ENCODE data around the gene MBLAC2.

MBLAC2 gene

DNA sequence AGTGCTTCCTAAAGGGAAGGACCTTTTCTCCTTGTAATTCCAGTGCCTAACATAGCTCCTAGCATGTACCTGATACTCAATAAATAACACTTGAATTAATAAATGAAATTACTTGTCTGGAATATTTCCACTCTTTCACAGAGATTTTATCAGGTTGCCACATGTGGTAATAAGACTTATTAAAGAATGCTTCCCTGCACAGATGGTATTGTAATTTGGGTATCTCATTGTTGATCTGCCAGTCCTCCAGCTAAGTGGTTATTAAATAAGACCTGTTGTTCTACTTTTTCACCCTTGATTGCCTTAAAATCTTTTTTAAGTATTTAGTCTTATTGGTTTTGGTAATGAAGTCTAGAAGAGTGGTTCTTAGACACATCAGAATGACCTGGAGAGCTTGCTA, 36.9 kb downstream of the MBLAC2 start:
- Mint-ChIP-seq H3K27me3 (peaks cover 11% of the 10 kb centered on the region), H3K36me3 (ENCODE audit: insufficient read depth) (peaks cover 2% of the 10 kb centered on the region), H3K9me3 (no peaks in the 10 kb centered on the region), H3K27ac (ENCODE audit: low read depth) (no peak overlapping the region), H3K4me3 (no peak overlapping the region), H3K4me1 (peaks cover 5% of the 10 kb centered on the region)
- ATAC-seq (replicated peaks; ENCODE audit: extremely low read depth, poor library complexity, severe bottlenecking) (no peak), DNase-seq (ENCODE audit: low spot score in 2 of 2) (no peak)

- Mint-ChIP-seq H3K27ac (ENCODE audit: low read depth) (no peak overlapping the region), H3K9me3 (no peaks in the 10 kb centered on the region), H3K4me1 (no peaks in the 10 kb centered on the region), H3K36me3 (ENCODE audit: insufficient read depth) (no peaks in the 10 kb centered on the region), H3K27me3 (peaks cover 11% of the 10 kb centered on the region), H3K4me3 (no peak overlapping the region)
- ATAC-seq (replicated peaks; ENCODE audit: extremely low read depth, poor library complexity, severe bottlenecking) (no peak), DNase-seq (ENCODE audit: low spot score in 2 of 2) (no peak)
These were observed 40.4 kb downstream of the MBLAC2 start for GRCh38 chr5:90434116-90434714.

- no peak for ATAC-seq (replicated peaks; ENCODE audit: extremely low read depth, poor library complexity, severe bottlenecking)
- Mint-ChIP-seq H3K9me3 (no peaks in the 10 kb centered on the region), H3K4me1 (no peaks in the 10 kb centered on the region), H3K4me3 (no peak overlapping the region), H3K36me3 (ENCODE audit: insufficient read depth) (no peaks in the 10 kb centered on the region), H3K27ac (ENCODE audit: low read depth) (no peak overlapping the region), H3K27me3 (peaks cover 39% of the 10 kb centered on the region)
- DNase-seq (ENCODE audit: low spot score in 2 of 2), result no peak
These were observed 50.3 kb downstream of the MBLAC2 start for GRCh38 chr5:90424245-90424644.

GRCh38 chr5:90421136-90421535, 53.4 kb downstream of the MBLAC2 start:
- ATAC-seq (replicated peaks; ENCODE audit: extremely low read depth, poor library complexity, severe bottlenecking) (no peak), DNase-seq (ENCODE audit: low spot score in 2 of 2) (no peak)
- H3K27me3 Mint-ChIP-seq, result peaks cover 58% of the 10 kb centered on the region
- H3K36me3 Mint-ChIP-seq (ENCODE audit: insufficient read depth), result no peaks in the 10 kb centered on the region
- no peak overlapping the region for H3K4me3 Mint-ChIP-seq
- H3K27ac Mint-ChIP-seq (ENCODE audit: low read depth), result no peak overlapping the region
- H3K9me3 Mint-ChIP-seq, result no peaks in the 10 kb centered on the region
- H3K4me1 Mint-ChIP-seq, result no peaks in the 10 kb centered on the region

- DNase-seq (ENCODE audit: low spot score in 2 of 2) (no peak), ATAC-seq (replicated peaks; ENCODE audit: extremely low read depth, poor library complexity, severe bottlenecking) (no peak)
- Mint-ChIP-seq H3K27ac (ENCODE audit: low read depth) (no peak overlapping the region), H3K4me1 (no peaks in the 10 kb centered on the region), H3K36me3 (ENCODE audit: insufficient read depth) (no peaks in the 10 kb centered on the region), H3K9me3 (no peaks in the 10 kb centered on the region), H3K4me3 (no peak overlapping the region), H3K27me3 (peaks cover 58% of the 10 kb centered on the region)
These were observed 56.4 kb downstream of the MBLAC2 start for GRCh38 chr5:90418214-90418613.

DNA sequence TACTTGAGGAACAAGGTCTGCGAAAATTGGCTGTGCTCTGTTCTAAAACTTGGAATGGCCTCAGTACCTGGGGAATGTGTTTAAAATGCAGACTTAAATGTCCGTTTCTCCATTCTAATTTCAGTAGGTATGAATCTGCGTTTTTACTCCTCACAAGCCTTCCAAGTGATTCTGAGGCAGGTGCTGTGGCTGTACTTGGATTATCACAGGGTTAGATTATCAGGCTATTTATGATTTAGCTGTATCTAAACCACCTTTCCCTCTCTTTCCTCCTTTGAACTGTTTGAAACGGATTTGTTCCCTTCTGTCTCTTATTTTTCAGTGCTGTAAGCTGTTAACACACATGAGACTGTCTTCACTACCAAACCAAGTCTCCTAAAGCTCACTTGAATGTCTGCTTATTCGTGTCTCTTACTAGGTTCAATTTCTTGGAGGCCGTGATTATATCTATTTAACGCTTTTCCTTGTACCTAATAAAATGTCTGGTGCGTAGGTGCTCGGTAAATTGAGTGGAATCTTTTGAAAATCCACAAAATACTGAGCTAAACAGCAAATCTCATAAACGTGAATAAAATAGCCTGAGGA, 64.3 kb downstream of the MBLAC2 start:
- peaks cover 3% of the 10 kb centered on the region for H3K36me3 Mint-ChIP-seq (ENCODE audit: insufficient read depth)

DNA sequence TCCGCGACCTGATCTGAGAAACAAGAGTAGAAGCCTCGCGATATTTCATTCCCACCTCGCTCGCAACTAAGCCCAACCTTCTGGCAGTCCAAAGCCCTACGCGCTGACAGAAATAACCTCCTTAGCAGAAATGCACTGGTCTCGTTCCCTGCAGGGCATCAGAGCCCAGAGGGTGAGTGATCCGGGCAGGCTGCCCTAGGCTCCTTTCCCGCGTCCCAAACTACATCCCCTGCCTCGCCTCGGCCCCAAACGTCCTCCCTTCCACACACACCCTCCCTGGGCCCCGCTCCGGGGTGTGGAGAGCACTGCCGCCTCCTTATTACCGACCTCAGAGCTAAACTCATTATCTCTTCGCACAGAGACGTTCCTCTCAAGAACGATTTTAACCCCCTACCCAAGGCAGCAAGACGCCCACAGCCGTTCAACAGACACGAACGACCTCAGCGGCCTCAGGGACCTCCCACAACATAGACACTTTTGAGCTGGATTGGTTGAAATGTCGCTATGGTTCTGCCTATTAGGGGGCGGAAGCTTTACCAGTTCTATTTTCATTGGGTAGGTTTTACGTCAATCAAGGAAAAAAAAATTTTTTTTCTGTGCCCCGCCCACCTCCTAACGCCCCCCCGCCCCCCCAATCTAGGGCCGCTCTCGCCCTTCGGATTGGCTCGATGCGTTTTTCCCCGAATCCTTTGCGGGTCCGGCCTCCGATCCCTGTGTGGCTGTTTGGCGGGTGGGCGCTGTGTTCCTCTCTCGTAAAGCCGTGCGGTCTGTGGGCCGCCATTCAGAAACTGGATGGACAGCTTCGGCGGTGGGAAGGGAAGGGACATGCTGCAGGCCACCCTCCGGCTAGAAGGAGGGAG, 65.0 kb downstream of the MBLAC2 start, which contains the start of gene CETN3:
CETN3 (minus strand) TSS at position 439 of the 860 bp plus-strand sequence; CDS start at position 344, 95 bp downstream.
- DNase-seq (ENCODE audit: low spot score in 2 of 2) (peak; percentile 75 to 81), ATAC-seq (replicated peaks; ENCODE audit: extremely low read depth, poor library complexity, severe bottlenecking) (peak; percentile 95)
- Mint-ChIP-seq H3K27ac (ENCODE audit: low read depth) (no peak within 1 kb of the TSS), H3K36me3 (ENCODE audit: insufficient read depth) (peaks cover 7% of the 10 kb centered on the region), H3K9me3 (no peaks in the 10 kb centered on the region), H3K27me3 (no peaks in the 10 kb centered on the region), H3K4me3 (no peak within 1 kb of the TSS), H3K4me1 (no peaks in the 10 kb centered on the region)

More for the DNA sequence above, 64.3 kb downstream of the MBLAC2 start:
- ATAC-seq (replicated peaks; ENCODE audit: extremely low read depth, poor library complexity, severe bottlenecking) (no peak), DNase-seq (ENCODE audit: low spot score in 2 of 2) (no peak)
- Mint-ChIP-seq H3K27ac (ENCODE audit: low read depth) (no peak overlapping the region), H3K4me3 (no peak overlapping the region), H3K4me1 (no peaks in the 10 kb centered on the region), H3K27me3 (no peaks in the 10 kb centered on the region), H3K9me3 (no peaks in the 10 kb centered on the region)

GRCh38 chr5:90408571-90409317, 65.8 kb downstream of the MBLAC2 start:
- Mint-ChIP-seq H3K27me3 (no peaks in the 10 kb centered on the region), H3K4me1 (no peaks in the 10 kb centered on the region), H3K36me3 (ENCODE audit: insufficient read depth) (peaks cover 7% of the 10 kb centered on the region), H3K27ac (ENCODE audit: low read depth) (no peak overlapping the region), H3K4me3 (no peak overlapping the region), H3K9me3 (no peaks in the 10 kb centered on the region)
- DNase-seq (ENCODE audit: low spot score in 2 of 2) (no peak), ATAC-seq (replicated peaks; ENCODE audit: extremely low read depth, poor library complexity, severe bottlenecking) (no peak)

Data from central memory CD8-positive, alpha-beta T cell (primary cell).